Measurements from ENCODE around the gene DBP. TPM values are rescaled to one million over a fixed set of nuclear protein-coding genes. Genes with fewer than 3 reads are reported as not detected.

DBP gene
- total RNA-seq, 2 donors from 2014 or later, result 14.3 to 52.7 TPM

- Histone ChIP-seq H3K4me1 (replicated peaks) (no peaks in the 10 kb centered on the region), H3K9me3 (no peaks in the 10 kb centered on the region), H3K27ac (no peak overlapping the region), H3K4me3 (no peak overlapping the region), H3K27me3 (replicated peaks; ENCODE audit: insufficient read depth) (no peaks in the 10 kb centered on the region), H3K36me3 (no peaks in the 10 kb centered on the region)
- DNase-seq (ENCODE audit: low spot score), result no peak
- WGBS, result 96% methylated on average over 2 of the region's 9 CpGs
- no peak for TF ChIP-seq POLR2AphosphoS5 (IDR thresholded peaks at IDR 0.05)
- TF ChIP-seq CTCF (IDR thresholded peaks at IDR 0.05), result no peak
- TF ChIP-seq POLR2A (IDR thresholded peaks at IDR 0.05), result no peak
- intact Hi-C loops (cut with DNase I), result no loop called here
These were observed 33.3 kb downstream of the DBP start for GRCh38 chr19:48603850-48604249.

- Histone ChIP-seq H3K9me3 (no peaks in the 10 kb centered on the region), H3K27me3 (replicated peaks; ENCODE audit: insufficient read depth) (no peaks in the 10 kb centered on the region), H3K4me1 (replicated peaks) (no peaks in the 10 kb centered on the region), H3K27ac (no peak overlapping the region), H3K4me3 (no peak overlapping the region), H3K36me3 (no peaks in the 10 kb centered on the region)
- intact Hi-C loops (cut with DNase I), result no loop called here
- TF ChIP-seq CTCF (IDR thresholded peaks at IDR 0.05) (no peak), POLR2AphosphoS5 (IDR thresholded peaks at IDR 0.05) (no peak), POLR2A (IDR thresholded peaks at IDR 0.05) (no peak)
- DNase-seq (ENCODE audit: low spot score), result no peak
- 93% methylated on average over 38 of the region's 39 CpGs for WGBS
These were observed 33.7 kb downstream of the DBP start for GRCh38 chr19:48603449-48603848.

- no peaks in the 10 kb centered on the region for H3K4me1 ChIP-seq (replicated peaks)
- no peak for TF ChIP-seq POLR2A (IDR thresholded peaks at IDR 0.05)
- no peak for TF ChIP-seq CTCF (IDR thresholded peaks at IDR 0.05)
- TF ChIP-seq POLR2AphosphoS5 (IDR thresholded peaks at IDR 0.05), result no peak
- no peaks in the 10 kb centered on the region for H3K36me3 ChIP-seq
- H3K4me3 ChIP-seq, result no peak overlapping the region
- DNase-seq (ENCODE audit: low spot score), result no peak
- intact Hi-C loops (cut with DNase I), result no loop called here
- no peaks in the 10 kb centered on the region for H3K27me3 ChIP-seq (replicated peaks; ENCODE audit: insufficient read depth)
- H3K9me3 ChIP-seq, result no peaks in the 10 kb centered on the region
- H3K27ac ChIP-seq, result no peak overlapping the region
- WGBS, result 87% methylated on average over 9 of the region's 9 CpGs
These were observed 34.2 kb downstream of the DBP start for GRCh38 chr19:48603001-48603400.

GRCh38 chr19:48600679-48601417 is 36.3 kb downstream of the DBP start:
- Histone ChIP-seq H3K36me3 (no peaks in the 10 kb centered on the region), H3K9me3 (no peaks in the 10 kb centered on the region), H3K4me1 (replicated peaks) (no peaks in the 10 kb centered on the region), H3K4me3 (no peak overlapping the region), H3K27me3 (replicated peaks; ENCODE audit: insufficient read depth) (no peaks in the 10 kb centered on the region), H3K27ac (no peak overlapping the region)
- intact Hi-C loops (cut with DNase I), result no loop called here
- no peak for DNase-seq (ENCODE audit: low spot score)
- WGBS, result 91% methylated on average over 21 of the region's 21 CpGs
- TF ChIP-seq POLR2A (IDR thresholded peaks at IDR 0.05) (no peak), POLR2AphosphoS5 (IDR thresholded peaks at IDR 0.05) (no peak), CTCF (IDR thresholded peaks at IDR 0.05) (no peak)

Measured in prostate gland (tissue), 2 donors.